NCI-H1694 treated with DMSO at 0.1 percent for 48 hours (cell line): ENCODE results near the gene FMO3.

Source experiments
- DNase-seq: peaks from one replicate; lab custom pipeline; 2025; lab: John Stamatoyannopoulos, UW

The FMO3 gene

DNA sequence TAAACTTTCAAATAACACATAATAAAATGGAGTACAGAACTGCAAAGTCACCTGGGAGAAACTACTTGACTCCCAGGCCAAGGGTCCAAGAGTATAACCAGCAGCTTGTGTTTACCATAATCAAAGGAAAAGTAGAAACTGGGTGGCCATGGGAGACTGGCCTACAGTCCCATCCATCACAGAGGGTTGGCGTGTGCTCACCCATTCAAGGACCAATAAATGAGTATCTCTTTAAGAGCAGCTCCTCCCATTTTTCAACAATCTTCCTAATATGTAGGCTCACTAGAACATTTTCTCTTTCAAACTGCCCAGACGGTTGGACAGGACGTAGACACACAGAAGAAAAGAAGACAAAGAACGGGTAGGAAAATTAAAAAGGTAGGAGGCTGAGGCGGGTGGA is at the start of gene FMO3:
Gene FMO3, plus strand, starts transcription at position 302 of the 400 bp plus-strand sequence. CDS start 1,754 bp downstream, outside the sequence.
- DNase-seq: no peak

GRCh38 chr1:171048014-171048413 is 42.7 kb upstream of the FMO3 start:
- no peak for DNase-seq

DNA sequence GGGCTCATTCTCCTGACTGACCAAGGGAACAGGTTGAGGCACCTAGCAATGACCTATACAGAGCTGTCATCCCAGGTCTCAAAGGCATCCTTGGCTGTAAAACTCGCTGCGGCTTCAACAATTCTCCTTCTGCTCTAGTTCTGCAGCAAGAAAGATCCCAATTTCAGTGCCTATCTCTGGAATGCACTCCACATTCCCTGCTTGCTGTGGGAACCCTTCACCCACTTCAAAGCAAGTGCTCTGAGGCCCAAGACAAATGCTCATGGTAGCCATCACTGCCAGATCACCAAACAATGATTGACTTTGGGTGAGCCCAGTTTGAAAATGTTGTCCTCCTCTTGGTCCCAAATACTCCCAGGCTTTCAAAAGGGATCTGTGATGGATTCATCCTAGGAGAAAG is 37.7 kb upstream of the FMO3 start:
- DNase-seq: no peak

GRCh38 chr1:171055966-171056643 is 34.6 kb upstream of the FMO3 start:
- no peak for DNase-seq

DNA sequence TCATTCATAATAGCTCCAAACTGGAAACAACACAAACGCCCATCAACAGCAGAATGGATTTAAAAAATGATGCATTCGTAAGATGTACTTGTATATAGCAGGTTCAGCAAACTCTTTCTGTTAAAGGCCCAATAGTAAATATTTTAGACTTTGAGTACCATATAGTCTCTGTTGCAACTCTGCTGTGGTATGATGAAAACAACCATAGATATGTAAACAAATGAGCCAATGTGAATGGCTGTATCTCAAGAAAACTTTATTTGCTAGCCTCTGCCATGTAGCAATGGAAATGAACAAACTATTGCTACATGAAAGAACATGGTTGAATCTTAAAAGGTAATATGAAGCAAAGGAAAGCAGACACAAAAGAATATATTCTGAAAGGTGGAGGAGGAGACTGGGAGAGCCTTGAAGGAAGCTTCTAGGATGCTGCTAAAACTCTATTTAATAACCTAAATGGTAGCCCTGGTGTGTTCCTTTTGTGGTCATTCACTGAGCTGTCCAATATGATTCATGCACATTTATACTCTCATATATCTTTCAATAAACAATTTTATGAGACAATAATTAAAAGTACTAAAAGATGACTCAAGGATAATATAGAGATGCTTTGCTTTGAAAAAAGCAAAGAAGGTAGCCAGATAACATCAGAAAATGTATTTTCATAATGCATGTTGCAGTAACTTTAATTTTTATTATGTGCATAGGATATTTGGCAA is 29.1 kb upstream of the FMO3 start:
- DNase-seq: no peak

DNA sequence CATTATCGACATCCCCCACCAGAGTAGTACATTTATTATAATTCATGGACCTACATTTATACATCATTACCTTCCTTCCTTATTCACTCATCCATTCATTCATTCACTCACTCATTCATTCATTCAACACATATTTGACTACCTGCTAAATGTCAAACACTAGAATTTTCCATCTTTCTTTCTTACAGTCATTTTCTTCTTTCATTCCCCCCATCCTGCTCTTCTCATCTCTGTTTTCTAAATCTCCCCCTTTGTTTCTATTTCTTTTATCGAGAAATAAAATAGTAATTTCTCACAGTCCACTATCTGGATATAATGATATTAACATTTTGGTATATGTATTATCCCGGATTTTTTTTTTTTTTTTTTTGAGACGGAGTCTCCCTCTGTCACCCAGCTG is 27.8 kb upstream of the FMO3 start:
- no peak for DNase-seq

GRCh38 chr1:171075041-171075440 is 15.7 kb upstream of the FMO3 start:
- no peak for DNase-seq

GRCh38 chr1:171081314-171081753 is 9.4 kb upstream of the FMO3 start:
- no peak for DNase-seq

DNA sequence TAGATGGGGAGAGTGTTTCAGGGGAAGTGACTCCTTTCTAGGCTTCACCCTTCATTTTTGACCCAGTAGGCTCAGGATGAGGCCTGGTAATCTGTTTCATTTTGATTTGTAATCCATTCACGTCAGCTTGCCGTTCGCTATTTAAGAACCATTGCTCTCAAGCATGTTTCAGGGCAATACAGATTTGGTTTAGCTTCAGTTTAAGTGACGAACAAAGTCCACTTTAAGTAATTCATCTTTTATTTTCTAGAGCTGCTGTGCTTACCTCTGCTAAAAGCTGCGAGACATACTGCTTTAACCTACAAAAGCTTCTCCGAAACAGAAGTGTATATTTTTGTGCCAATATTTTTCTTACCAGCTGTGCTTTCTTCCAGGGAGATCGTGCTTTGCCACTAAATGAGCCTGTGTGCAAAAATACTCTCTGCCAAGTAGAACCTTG is 8.9 kb upstream of the FMO3 start:
- no peak for DNase-seq

GRCh38 chr1:171082606-171083005 is 8.1 kb upstream of the FMO3 start:
- no peak for DNase-seq

- no peak for DNase-seq
These were observed 7.5 kb upstream of the FMO3 start for GRCh38 chr1:171083222-171083621.

DNA sequence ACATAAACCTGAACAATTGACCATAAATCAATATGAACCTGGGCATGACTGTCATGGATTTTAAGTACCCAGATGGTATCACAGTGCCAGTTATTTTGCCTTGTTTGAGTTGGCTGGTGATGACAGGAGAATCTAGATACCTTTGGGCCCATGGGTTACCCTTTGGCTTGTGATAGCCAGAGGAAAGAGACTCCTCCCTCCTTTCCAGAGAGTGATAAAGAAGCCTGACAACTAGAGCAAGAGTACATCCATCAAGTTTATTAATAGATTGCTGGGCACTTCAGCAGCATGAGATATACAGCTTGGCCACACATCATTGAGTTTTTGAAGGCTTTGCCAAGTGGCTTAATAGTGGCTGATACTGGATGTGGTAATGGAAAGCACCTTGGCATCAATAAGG is 6.6 kb upstream of the FMO3 start:
- DNase-seq: no peak

- DNase-seq: no peak
These were observed 5.8 kb upstream of the FMO3 start for GRCh38 chr1:171084870-171085269.

- DNase-seq: no peak
These were observed 2.8 kb upstream of the FMO3 start for GRCh38 chr1:171087896-171088295.

- no peak for DNase-seq
These were observed 13.2 kb downstream of the FMO3 start for GRCh38 chr1:171103862-171104261.

- DNase-seq: no peak
These were observed 16.7 kb downstream of the FMO3 start for GRCh38 chr1:171107262-171107940.

DNA sequence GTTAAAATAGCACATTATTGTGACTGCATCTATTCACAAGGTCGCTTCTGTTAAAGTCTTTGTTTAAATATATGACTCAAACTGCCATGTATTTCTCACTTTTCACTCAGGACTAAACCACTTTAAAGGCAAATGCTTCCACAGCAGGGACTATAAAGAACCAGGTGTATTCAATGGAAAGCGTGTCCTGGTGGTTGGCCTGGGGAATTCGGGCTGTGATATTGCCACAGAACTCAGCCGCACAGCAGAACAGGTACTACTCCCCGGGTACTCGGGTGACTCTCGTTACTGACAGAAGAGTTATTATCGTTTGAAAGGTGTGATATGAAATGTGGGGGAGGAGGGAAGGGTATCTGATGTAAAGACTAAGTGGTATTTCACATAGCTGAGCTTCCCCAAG is 17.3 kb downstream of the FMO3 start:
- DNase-seq: no peak

- DNase-seq: no peak
These were observed 19.3 kb downstream of the FMO3 start for GRCh38 chr1:171109966-171110365.

DNA sequence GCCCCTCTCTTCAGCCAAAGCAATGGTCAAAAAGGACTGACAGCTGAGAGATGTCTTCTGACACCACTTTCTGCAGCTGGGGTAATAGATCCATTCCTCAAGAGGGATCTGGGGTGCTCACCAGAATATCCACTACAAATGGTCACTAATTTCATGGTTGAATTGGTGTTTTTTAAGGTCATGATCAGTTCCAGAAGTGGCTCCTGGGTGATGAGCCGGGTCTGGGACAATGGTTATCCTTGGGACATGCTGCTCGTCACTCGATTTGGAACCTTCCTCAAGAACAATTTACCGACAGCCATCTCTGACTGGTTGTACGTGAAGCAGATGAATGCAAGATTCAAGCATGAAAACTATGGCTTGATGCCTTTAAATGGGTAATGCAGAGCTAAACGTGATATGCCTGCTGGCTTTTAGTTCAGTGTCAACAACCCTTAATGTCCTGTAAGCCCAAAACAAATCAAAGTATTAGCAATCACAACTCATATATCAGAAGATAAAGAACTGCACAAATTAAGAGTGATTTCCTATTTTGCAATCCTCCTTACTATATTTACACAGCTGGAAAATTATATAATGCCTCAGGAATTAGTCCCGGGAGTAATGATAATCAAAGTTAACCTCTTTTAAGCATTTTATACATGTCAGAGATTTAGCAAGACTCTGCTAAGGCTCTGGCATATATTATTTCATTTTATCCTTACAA is 20.1 kb downstream of the FMO3 start:
- DNase-seq: no peak

DNA sequence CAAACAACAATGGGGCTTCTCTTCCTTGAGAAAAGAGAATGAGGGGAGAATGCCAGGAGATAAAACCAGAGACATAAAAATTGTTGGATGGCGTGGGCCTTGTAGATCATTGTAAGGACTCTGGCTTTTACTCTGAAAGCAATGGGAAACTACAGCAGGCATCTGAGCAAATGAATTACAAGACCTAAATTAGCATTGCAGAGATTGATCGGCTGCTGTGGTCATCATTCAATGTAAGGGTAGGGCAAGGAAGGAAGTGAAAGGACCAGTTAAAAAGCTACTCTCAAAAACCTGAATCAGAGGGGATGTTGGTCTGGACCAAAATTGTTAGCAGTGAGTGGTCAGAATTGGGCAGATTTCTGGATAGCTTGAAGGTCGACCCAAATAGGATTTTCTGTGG is 21.4 kb downstream of the FMO3 start:
- DNase-seq: no peak

GRCh38 chr1:171113382-171113781 is 22.7 kb downstream of the FMO3 start:
- DNase-seq: no peak

- DNase-seq: no peak
These were observed 24.7 kb downstream of the FMO3 start for GRCh38 chr1:171115280-171115897.
